Fibroblast of lung (primary cell): ENCODE results near the gene C9orf153.

Experiments used
- EZH2 ChIP-seq: IDR thresholded peaks from 2 replicates; pipeline ENCODE4 v1.5.1; 2012; ENCODE audit warnings: low read length, control low read depth, mild to moderate bottlenecking; ENCODE audit errors: missing control alignments
- TF ChIP-seq, protein P1 (sequence below), 2 donors: IDR thresholded peaks in 1 of 2; conservative IDR thresholded peaks in 1 of 2; 1 replicate in 1 of 2; 2 replicates in 1 of 2; pipeline ENCODE4 v1.5.1; 2011 to 2012; ENCODE audit warnings: low read length in 2 of 2, control low read depth in 1 of 2, inconsistent platforms in 1 of 2, low read depth in 1 of 2, mild to moderate bottlenecking in 1 of 2

DNA sequence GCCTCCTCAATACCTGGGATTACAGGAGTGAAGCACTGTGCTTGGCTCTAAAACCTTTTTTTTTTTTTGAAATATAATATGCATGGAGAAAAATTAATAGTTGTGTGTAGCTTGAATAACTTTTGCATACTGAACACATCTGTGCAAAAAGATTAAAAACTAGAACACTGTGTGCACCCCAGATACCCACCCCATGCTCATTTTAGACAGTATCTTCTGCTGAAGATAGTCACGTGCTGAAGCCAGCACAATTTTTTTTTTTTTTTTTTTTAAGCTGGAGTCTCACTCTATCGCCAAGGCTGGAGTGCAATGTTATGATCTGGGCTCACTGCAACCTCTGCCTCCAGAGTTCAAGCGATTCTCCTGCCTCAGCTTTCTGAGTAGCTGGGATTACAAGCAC lies 39.9 kb downstream of the C9orf153 start:
- TF ChIP-seq, protein P1, sequence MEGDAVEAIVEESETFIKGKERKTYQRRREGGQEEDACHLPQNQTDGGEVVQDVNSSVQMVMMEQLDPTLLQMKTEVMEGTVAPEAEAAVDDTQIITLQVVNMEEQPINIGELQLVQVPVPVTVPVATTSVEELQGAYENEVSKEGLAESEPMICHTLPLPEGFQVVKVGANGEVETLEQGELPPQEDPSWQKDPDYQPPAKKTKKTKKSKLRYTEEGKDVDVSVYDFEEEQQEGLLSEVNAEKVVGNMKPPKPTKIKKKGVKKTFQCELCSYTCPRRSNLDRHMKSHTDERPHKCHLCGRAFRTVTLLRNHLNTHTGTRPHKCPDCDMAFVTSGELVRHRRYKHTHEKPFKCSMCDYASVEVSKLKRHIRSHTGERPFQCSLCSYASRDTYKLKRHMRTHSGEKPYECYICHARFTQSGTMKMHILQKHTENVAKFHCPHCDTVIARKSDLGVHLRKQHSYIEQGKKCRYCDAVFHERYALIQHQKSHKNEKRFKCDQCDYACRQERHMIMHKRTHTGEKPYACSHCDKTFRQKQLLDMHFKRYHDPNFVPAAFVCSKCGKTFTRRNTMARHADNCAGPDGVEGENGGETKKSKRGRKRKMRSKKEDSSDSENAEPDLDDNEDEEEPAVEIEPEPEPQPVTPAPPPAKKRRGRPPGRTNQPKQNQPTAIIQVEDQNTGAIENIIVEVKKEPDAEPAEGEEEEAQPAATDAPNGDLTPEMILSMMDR (conservative IDR thresholded peaks at IDR 0.05 in 1 of 2, IDR thresholded peaks at IDR 0.05 in 1 of 2; ENCODE audit: low read depth in 1 of 2, low read length in 2 of 2): no peak
- no peak for TF ChIP-seq EZH2
